ENCODE data around the gene ENTPD3. TPM values are rescaled to one million over a fixed set of nuclear protein-coding genes. Genes with fewer than 3 reads are reported as not detected.

ENTPD3 gene
- total and polyA plus RNA-seq, 2 of the 13 experiments (the other 11 are each of a cell fraction or from before 2014, with no cell fraction given), result 0.07 TPM; not detected in 1

DNA sequence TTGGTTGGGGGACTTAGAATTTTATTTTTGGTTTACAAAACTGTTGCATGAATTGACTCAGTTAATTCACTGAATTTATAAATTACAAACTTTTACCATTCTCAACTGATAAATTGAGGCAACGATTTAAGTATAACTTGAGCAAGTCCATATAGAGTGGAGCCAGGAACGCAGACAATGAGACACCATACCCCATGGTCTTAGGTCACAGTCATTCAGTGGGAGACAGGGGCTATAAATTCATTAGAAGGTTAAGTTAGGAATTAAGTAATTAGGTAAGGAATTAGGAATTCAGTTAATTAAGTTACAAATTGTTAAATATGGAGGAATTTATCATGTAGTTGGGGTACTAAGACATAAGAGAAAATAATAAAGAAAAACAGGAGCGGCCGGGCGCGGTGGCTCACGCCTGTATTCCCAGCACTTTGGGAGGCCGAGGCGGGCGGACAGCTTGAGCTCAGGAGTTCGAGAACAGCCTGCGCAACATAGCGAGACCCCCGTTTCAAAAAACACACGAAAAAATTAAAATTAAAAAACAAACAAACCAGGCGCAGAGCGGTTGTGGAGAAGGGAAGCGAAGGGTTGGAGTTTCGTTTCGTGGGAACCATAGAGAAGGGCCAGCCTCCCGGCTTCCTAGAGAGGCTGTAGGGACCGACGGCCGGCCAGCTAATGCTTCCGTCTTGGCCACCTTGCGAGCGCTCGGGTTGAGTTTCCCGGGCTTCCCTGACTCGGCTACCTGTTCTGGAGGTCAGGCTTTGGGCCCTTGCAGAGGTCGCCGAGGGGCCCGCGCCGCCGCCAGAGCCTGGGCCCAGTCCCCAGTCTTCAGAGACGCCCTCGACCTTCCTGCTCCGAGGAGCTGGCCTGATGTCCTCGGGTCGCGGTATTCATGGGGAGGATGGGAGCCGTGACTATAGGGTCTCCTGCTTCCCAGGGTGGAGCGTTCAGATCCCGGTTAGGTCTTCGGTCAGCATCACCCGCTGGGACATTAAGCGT lies 89.8 kb downstream of the ENTPD3 start, which contains the start of gene ZNF619 (continued):
- no peak for TF ChIP-seq PRMT3 (CRISPR knock-in tag; IDR thresholded peaks at IDR 0.05; ENCODE audit: borderline replicate concordance, low read depth)
- no peak for TF ChIP-seq DMTF1 (CRISPR knock-in tag; IDR thresholded peaks at IDR 0.05)
- TF ChIP-seq PITX1 (CRISPR knock-in tag; IDR thresholded peaks at IDR 0.05), result 0 out of 2 replicates have a peak, but pooled peaks have one; percentile 23
- TF ChIP-seq RNF219 (CRISPR knock-in tag; IDR thresholded peaks at IDR 0.05), result no peak
- TF ChIP-seq PAX8 (CRISPR knock-in tag; IDR thresholded peaks at IDR 0.05; ENCODE audit: borderline replicate concordance), result no peak
- TF ChIP-seq BRD4 (CRISPR knock-in tag; IDR thresholded peaks at IDR 0.05), result peak; percentile 38; the same call in 1 of the 2 replicates
- no peak; the same call in 1 of the 2 replicates for TF ChIP-seq DMAP1 (CRISPR knock-in tag; IDR thresholded peaks at IDR 0.05)
- TF ChIP-seq ZNF800 (CRISPR knock-in tag; IDR thresholded peaks at IDR 0.05), result no peak
- peak; percentile 69; the same call in 1 of the 2 replicates for TF ChIP-seq GATAD1 (CRISPR knock-in tag; IDR thresholded peaks at IDR 0.05)
- TF ChIP-seq POGZ (CRISPR knock-in tag; IDR thresholded peaks at IDR 0.05), result no peak
- no peak for TF ChIP-seq ZNF567 (CRISPR knock-in tag; IDR thresholded peaks at IDR 0.05; ENCODE audit: borderline replicate concordance)
- no peak for TF ChIP-seq ATF4 (CRISPR knock-in tag; IDR thresholded peaks at IDR 0.05)
- no peak for TF ChIP-seq ATF7 (IDR thresholded peaks at IDR 0.05)
- TF ChIP-seq ATF7 (CRISPR knock-in tag; IDR thresholded peaks at IDR 0.05), result no peak
- no peak for TF ChIP-seq CBX2 (IDR thresholded peaks at IDR 0.05; ENCODE audit: low read depth, low read length)
- TF ChIP-seq CBX2 (CRISPR knock-in tag; IDR thresholded peaks at IDR 0.05; ENCODE audit: low read depth), result no peak
- TF ChIP-seq KMT2A (CRISPR knock-in tag; IDR thresholded peaks at IDR 0.05), result peak; percentile 68
- TF ChIP-seq POLR2AphosphoS5 (IDR thresholded peaks at IDR 0.05; ENCODE audit: low read depth, low read length), result peak; percentile 56; the same call in 1 of the 2 replicates
- no peak for TF ChIP-seq MED8 (CRISPR knock-in tag; IDR thresholded peaks at IDR 0.05; ENCODE audit: insufficient replicate concordance)
- peak; percentile 69; the same call in 1 of the 2 replicates for TF ChIP-seq ZSCAN29 (CRISPR knock-in tag; conservative IDR thresholded peaks at IDR 0.05)
- TF ChIP-seq DNMT1 (CRISPR knock-in tag; IDR thresholded peaks at IDR 0.05), result no peak
- no peak for TF ChIP-seq ZFP36L1 (CRISPR knock-in tag; IDR thresholded peaks at IDR 0.05)
